GM23248 (cell line): ENCODE measurements around the gene LRWD1.

ENCODE experiments used
- EZH2 ChIP-seq: fragments of 200-600 bp; sonication (generic); IDR thresholded peaks from 2 replicates; pipeline ENCODE4 v1.6.1; 2018; ENCODE audit warnings: antibody characterized with exemption, mild to moderate bottlenecking; ENCODE audit not compliant: insufficient read depth, poor library complexity, severe bottlenecking
- EZH2phosphoT487 ChIP-seq: fragments of 200-600 bp; sonication (generic); IDR thresholded peaks from 2 replicates; pipeline ENCODE4 v1.6.1; 2018; ENCODE audit warnings: antibody characterized with exemption, moderate library complexity, mild to moderate bottlenecking, low read depth; ENCODE audit not compliant: insufficient read depth

- TF ChIP-seq EZH2phosphoT487 (no peak), EZH2 (no peak)
Measured at GRCh38 chr7:102445674-102446071, 19.1 kb upstream of the LRWD1 start.
